Heart right ventricle (tissue), 16 donors: ENCODE measurements around the gene RNF138. TPM values are rescaled to one million over a fixed set of nuclear protein-coding genes. Genes with fewer than 3 reads are reported as not detected.
A peak's percentile ranks its signal among the peaks of the same experiment; 100 is the strongest.

Experiments
- ATAC-seq, 8 donors: fragments of 200-7000 bp; cut with Tn5 transposase; one replicate each; pipeline ENCODE4 v1.9.1; 2020; ENCODE audit warnings: mild to moderate bottlenecking in 8 of 8, moderate library complexity in 8 of 8, moderate number of reproducible peaks in 1 of 8
- DNase-seq, 2 donors: peaks; one replicate each; pipeline ENCODE4 v3.0.0-alpha.2; 2020
- H3K27ac ChIP-seq, 10 donors: fragments of 200-600 bp; sonication (generic) in 2 of 10; one replicate each; pipeline versions ENCODE4 v1.5.0 to v1.8.0; 2020 to 2022; ENCODE audit warnings: mild to moderate bottlenecking in 3 of 10
- H3K27me3 ChIP-seq, 7 donors: fragments of 200-600 bp; one replicate each; pipeline ENCODE4 v1.8.0; 2021 to 2022; ENCODE audit warnings: mild to moderate bottlenecking in 2 of 7
- H3K36me3 ChIP-seq, 9 donors: fragments of 200-600 bp; sonication (generic) in 1 of 9; one replicate each; pipeline versions ENCODE4 v1.5.0 to v1.8.0; 2020 to 2022; ENCODE audit warnings: mild to moderate bottlenecking in 2 of 9
- H3K4me1 ChIP-seq, 9 donors: fragments of 200-600 bp; sonication (generic) in 1 of 9; one replicate each; pipeline versions ENCODE4 v1.5.0 to v1.8.0; 2020 to 2022; ENCODE audit warnings: mild to moderate bottlenecking in 4 of 9
- H3K4me3 ChIP-seq, 10 donors: fragments of 200-600 bp; sonication (generic) in 2 of 10; one replicate each; pipeline versions ENCODE4 v1.5.0 to v1.8.0; 2020 to 2022; ENCODE audit warnings: mild to moderate bottlenecking in 7 of 10, moderate library complexity in 2 of 10
- H3K9me3 ChIP-seq, 11 donors: fragments of 200-600 bp in 10 of 11; sonication (generic) in 2 of 11; one replicate each; pipeline versions ENCODE4 v1.5.0 to v1.8.0; 2013 to 2022; ENCODE audit warnings: mild to moderate bottlenecking in 2 of 11, control low read depth in 1 of 11, moderate library complexity in 1 of 11
- WGBS, 2 donors: extraction: QIAGEN DNeasy Blood & Tissue Kit; methylation state at CpG; one replicate each; pipeline ENCODE4 v1.1.7; 2013; ENCODE audit warnings: inconsistent platforms in 1 of 2; 5-methylcytosine and 5-hydroxymethylcytosine counted together
- intact Hi-C, 10 donors: fragments of 100-400 bp; cut with DNase I; formaldehyde crosslinking; loops; one replicate each; pipeline versions ENCODE4 v1.11.1 to v1.14.2; 2022
- polyA plus RNA-seq, 2 donors: library from polyadenylated mRNA; stranded (reverse); fragments of 200-250 nt; gene quantifications; one replicate each; pipeline ENCODE4 v1.2.3, GENCODE V29; 2013
- total RNA-seq, 10 donors: library from RNA; stranded (reverse); fragmentation: NEBNext Ultra II Directional in 3 of 10; extraction: Animal tissue kit (Norgen Biotek cat#: 25700) in 3 of 10; gene quantifications; one replicate each; pipeline versions ENCODE4 v1.2.1 to v1.2.4, GENCODE V29; 2021 to 2023
- TF ChIP-seq, protein P1 (sequence below), 9 donors: fragments of 200-600 bp; sonication (generic) in 2 of 9; IDR thresholded peaks; one replicate each; pipeline versions ENCODE4 v1.5.0 to v1.8.0; 2021 to 2022; ENCODE audit warnings: antibody characterized with exemption in 9 of 9, mild to moderate bottlenecking in 5 of 9, moderate library complexity in 1 of 9
- donor health status: Arrhythmogenic right ventricular cardiomyopathy.
- donor health status: ischemic (EF 13 %, LVEDD 7.1; RV severe dilation, severe dysfunction).
- donor health status: healthy with polysubstance abuse.
- donor health status: DM: no; HTN: yes; CAD: no.
- donor health status: DM: no; HTN: no; CAD: no.
- donor health status: ischemic (EF 25% LVEDD 6.9; RV normal size, moderate dysfunction).
- donor health status: ischemic (EF 25% LVEDD 5.7; RV mildly dilated, moderate dysfunction).
- donor health status: healthy.
- donor health status: DM: yes; HTN: yes; CAD: no.
- donor health status: Ischemic cardiomyopathy.
- donor health status: ischemic (EF 35%, LVEDD 5.7; RV mildly dilated, moderate dysfunction).
- donor health status: nonischemic (EF 11% LVEDD 7.7; RV severe dilation, severe dysfunction).
- donor health status: DM: yes; HTN: yes; CAD: no.
- donor health status: PGD.
- donor health status: ischemic (EF 29% LVEDD 5.4; RV normal size, mild dysfunction).
- donor health status: nonischemic (EF 23%, LVEDD 6.1; RV moderate dilation, normal function).

Gene RNF138
- total and polyA plus RNA-seq, 12 donors = 5.4 to 13.7 (median 10.3) TPM

DNA sequence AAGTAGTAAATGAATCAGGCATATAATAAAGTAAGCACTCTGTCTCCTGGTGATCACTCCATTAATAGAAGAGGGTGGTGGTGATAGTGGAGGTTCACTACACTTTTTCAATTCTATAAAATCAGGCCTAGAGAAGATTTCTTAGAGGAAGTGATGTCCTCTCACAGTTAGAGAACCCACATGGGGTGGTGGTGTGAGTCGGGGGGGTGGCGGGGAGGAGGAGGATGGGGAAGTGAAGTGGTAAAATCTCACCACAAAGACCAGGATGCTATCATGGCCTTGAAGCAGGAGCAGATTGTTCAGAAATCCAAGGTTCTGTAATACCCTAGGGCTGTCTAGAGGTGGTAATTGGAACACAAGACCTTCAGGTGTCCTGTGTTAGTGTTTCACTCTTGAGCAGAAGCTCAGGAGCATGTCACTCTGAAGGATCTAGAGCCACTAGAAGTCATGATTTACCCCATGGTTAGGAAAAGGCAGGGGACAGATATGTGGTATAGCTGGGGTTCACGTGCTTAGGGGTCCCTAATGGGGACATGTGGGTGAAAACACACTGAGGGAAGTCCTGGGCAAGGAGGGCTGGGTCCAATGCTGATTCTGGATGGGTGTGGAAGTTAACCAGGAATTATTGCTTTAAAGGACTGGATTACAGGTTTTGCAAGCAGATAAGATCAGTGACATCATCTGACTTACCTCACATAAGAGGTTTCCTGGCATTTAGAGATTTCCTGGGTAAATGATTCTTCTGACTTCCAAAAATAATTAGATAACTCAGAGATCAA is 42.1 kb upstream of the RNF138 start:
- intact Hi-C loops = loop anchor here in 1 of 10 donors (10.0 kb wide), 1 partner anchor 65 kb away; no protein-coding TSS in a partner anchor
- ATAC-seq (peak in 6 of 8 donors; percentile 59 to 75 (median 70)), DNase-seq (peak; percentile 27 to 42)
- H3K27ac ChIP-seq = peak overlapping the region in 8 of 10 donors; percentile 27 to 82 (median 46)
- no peak overlapping the region for H3K4me3 ChIP-seq
- H3K27me3 ChIP-seq = no peaks in the 10 kb centered on the region
- peaks cover 0 to 23% (median 0%) of the 10 kb centered on the region in 9 donors for H3K36me3 ChIP-seq
- TF ChIP-seq, protein P1, sequence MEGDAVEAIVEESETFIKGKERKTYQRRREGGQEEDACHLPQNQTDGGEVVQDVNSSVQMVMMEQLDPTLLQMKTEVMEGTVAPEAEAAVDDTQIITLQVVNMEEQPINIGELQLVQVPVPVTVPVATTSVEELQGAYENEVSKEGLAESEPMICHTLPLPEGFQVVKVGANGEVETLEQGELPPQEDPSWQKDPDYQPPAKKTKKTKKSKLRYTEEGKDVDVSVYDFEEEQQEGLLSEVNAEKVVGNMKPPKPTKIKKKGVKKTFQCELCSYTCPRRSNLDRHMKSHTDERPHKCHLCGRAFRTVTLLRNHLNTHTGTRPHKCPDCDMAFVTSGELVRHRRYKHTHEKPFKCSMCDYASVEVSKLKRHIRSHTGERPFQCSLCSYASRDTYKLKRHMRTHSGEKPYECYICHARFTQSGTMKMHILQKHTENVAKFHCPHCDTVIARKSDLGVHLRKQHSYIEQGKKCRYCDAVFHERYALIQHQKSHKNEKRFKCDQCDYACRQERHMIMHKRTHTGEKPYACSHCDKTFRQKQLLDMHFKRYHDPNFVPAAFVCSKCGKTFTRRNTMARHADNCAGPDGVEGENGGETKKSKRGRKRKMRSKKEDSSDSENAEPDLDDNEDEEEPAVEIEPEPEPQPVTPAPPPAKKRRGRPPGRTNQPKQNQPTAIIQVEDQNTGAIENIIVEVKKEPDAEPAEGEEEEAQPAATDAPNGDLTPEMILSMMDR (IDR thresholded peaks at IDR 0.05) = no peak
- H3K9me3 ChIP-seq = no peaks in the 10 kb centered on the region
- WGBS, 2 donors = 81 to 87% methylated on average over 3 of the region's 3 CpGs
- H3K4me1 ChIP-seq = peaks cover 0 to 31% (median 22%) of the 10 kb centered on the region in 9 donors

DNA sequence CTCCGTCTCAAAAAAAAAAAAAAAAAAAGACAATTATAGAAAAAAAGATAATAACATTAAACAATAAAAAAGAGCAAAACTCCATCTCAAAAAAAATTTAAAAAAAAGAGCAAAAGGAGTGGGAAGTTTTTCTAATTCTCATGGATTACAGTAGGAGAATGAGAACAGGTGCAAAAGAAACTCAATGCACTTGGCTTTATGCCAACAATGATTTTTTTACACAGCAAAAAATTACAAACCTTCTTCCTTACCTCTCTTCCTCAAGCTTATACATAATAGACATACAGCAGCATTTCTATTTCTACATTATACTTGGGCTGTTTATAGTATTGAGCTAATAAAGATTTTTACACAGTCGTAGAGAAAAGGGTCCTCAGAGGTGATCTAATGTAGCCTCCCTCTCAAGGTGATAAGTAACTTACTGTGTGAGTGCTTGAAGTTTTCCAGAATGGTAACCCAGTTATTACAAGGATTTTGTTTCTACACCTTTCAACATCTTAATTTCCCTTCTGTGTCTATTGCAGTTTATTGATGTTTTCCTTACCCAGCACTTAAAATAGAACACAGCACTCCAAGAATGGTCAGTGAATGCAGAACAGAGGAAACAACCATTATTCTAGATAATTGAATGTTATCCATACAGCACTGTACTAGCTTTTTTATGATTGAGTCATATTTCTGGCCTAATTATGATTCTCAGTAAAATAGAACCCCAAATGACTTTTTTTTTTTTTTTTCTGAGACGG is 34.9 kb upstream of the RNF138 start:
- Histone ChIP-seq H3K27me3 (no peaks in the 10 kb centered on the region), H3K36me3 (peaks cover 0 to 11% (median 0%) of the 10 kb centered on the region in 9 donors), H3K9me3 (no peaks in the 10 kb centered on the region), H3K4me1 (peaks cover 0 to 8% (median 0%) of the 10 kb centered on the region in 9 donors), H3K27ac (no peak overlapping the region), H3K4me3 (no peak overlapping the region)
- DNase-seq (no peak), ATAC-seq (no peak)
- TF ChIP-seq, protein P1 (IDR thresholded peaks at IDR 0.05) = no peak
- whole genome bisulfite sequencing, 2 donors = 73 to 80% methylated on average over 3 of the region's 3 CpGs
- intact Hi-C loops = loop anchor here in 1 of 10 donors (5.0 kb wide), 1 partner anchor 51 kb away; no protein-coding TSS in a partner anchor

DNA sequence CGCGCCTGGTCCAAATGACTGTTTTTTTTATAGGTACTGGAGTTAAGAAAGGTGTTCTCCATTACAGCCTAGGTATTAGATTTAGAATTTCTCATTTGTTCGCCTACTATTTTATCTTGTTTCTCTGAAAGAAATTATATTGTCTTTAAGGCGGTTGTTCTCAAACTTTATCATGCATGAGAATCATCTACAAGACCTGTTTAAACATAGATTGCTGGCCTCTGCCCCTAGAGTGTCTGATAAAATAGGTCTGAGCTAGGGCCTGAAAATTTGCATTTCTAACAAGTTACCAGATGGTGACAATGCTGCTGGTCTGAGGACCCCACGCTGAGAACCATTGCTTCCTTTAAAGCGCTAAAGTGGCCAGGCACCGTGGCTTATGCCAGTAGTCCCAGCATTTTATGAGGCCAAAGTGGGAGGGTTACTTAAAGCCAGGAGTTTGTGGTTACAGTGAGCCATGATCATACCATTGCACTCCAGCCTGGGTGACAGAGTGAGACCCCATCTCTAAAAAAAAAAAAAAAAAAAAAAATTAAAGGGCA is 34.0 kb upstream of the RNF138 start:
- intact Hi-C loops = loop anchor here in 1 of 10 donors (5.0 kb wide), 1 partner anchor 50 kb away; no protein-coding TSS in a partner anchor
- H3K27me3 ChIP-seq = no peaks in the 10 kb centered on the region
- no peak for ATAC-seq
- peaks cover 0 to 8% (median 0%) of the 10 kb centered on the region in 9 donors for H3K4me1 ChIP-seq
- no peak overlapping the region for H3K4me3 ChIP-seq
- TF ChIP-seq, protein P1 (IDR thresholded peaks at IDR 0.05) = no peak
- no peak for DNase-seq
- no peak overlapping the region for H3K27ac ChIP-seq
- H3K36me3 ChIP-seq = peaks cover 0 to 7% (median 0%) of the 10 kb centered on the region in 9 donors
- 80 to 81% methylated on average over 7 of the region's 7 CpGs for WGBS, 2 donors
- no peaks in the 10 kb centered on the region for H3K9me3 ChIP-seq

DNA sequence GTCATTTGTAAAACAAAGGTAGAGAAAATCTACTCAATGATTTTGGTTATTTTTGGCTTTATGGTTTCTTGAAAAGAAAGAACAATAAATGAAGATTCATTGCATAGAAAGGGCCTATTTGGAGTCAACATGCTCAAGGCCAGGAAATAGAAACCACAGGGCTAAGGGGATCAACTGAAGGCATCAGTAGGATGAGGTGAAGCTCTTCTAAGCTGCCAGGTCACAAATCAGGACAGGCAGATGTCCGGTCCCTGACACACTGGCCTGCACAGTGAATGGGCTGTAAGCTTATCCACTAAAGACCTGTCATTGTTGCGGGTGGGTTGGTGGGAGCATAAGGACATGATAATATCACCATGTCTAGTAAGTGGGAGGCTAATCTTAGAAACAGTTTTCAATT is 31.6 kb upstream of the RNF138 start:
- 86 to 94% methylated on average over 2 of the region's 2 CpGs for WGBS, 2 donors
- no peak for DNase-seq
- Histone ChIP-seq H3K4me3 (no peak overlapping the region), H3K27me3 (no peaks in the 10 kb centered on the region), H3K27ac (no peak overlapping the region), H3K36me3 (peaks cover 0 to 9% (median 0%) of the 10 kb centered on the region in 9 donors), H3K9me3 (no peaks in the 10 kb centered on the region), H3K4me1 (peaks cover 0 to 8% (median 0%) of the 10 kb centered on the region in 9 donors)
- TF ChIP-seq, protein P1 (IDR thresholded peaks at IDR 0.05) = no peak
- intact Hi-C loops = no loop called here
- no peak for ATAC-seq
